HG02623 (cell line): Measurements from ENCODE around the gene CLEC16A.
A peak's percentile ranks its signal among the peaks of the same experiment; 100 is the strongest.

ENCODE experiments used
- ATAC-seq: cut with Tn5 transposase; IDR thresholded peaks from one replicate; pipeline ENCODE4 v1.9.1; 2021; ENCODE audit warnings: moderate library complexity; ENCODE audit not compliant: unreplicated experiment

The CLEC16A gene

DNA sequence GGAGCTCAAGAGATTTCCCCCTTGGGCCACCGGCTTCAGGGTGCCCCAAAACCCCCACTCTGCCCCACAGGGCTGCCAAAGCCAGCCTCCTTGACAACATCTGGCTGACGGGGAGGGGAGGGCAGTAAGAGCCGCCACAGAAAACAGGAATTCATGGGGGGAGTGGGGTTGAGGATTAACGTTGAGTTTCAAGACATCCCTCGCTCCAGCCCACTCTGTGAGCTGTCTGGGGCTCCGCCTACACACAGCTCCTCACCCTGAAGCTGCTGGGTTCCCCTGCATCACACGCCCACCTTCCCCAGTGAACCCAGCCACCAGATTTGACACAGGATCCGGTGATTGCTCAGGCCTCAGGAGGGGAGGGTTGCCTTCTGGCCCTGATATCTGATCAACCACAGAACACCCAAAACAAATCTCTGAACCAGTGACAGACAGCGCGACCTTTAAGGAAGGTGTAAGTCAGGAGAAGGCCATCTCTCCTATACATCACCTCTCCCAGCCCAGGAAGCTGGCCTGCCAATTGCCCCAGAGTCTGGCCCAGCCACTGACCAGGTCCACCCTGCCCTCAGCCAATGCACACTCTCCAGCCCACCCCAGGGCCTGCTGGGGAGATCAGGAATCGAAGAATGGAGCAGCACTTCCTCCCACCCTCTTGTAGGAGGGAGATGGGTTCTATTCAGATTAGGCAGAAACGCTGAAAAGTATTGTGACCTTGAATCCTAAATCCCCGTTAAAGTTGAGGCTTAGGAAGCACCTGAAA is 132.1 kb downstream of the CLEC16A start:
- peak; percentile 60 for ATAC-seq

DNA sequence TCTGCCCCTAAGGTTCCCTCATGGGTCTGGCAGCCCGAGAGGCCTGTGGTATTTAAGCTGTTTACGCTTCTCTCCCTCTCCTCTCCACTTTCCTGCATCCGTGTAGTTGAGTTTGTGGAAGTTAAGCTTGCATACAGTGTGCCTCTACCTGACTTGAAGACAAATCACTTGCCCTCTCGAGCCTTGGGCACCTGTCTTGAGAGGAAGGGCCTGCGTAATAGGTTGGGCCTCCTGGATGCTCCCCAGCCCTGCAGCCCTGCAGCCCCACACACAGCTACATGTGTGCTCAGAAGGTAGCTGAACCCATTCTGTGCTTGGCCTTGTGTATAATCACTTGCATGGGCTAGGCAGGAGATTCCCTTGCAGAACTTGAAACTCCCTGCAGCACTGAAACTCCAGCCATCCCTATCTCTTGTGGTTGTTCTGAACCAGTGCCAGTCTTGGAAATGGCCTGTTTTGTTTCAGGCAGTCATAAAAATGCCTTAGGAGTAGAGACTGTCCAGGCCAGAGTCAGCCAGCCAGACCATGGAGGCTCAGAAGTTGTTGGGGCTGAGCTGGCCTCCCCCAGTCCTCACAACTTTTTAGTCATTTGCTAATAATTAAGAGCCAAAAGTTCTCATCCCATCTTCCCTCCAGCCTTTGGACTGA is 134.6 kb downstream of the CLEC16A start:
- ATAC-seq, result no peak

DNA sequence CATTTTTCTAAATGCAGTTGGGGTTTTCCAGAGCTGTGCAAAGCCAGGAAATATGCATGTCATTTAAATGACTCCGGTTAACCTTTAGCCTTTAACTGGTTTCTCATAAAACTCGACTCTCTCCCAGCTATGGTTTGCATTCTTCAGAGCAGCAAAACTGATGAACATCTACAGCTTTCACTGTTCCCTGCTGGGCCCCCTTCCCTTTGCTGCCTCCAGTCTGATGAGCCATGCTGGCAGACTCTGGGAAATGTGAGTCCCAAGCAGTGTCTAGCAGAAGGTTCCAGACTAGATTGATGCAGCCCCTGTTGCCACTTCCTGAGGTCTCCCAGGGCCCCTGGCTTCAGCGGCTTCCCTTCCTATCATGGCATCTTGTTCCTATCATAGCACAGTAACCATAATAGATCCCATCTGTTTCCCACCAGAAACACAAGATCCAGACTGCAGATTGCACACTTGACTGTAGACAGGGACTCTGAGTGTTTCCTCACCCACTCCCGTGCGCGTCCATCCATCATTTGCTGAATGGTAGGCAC is 135.4 kb downstream of the CLEC16A start:
- no peak for ATAC-seq

DNA sequence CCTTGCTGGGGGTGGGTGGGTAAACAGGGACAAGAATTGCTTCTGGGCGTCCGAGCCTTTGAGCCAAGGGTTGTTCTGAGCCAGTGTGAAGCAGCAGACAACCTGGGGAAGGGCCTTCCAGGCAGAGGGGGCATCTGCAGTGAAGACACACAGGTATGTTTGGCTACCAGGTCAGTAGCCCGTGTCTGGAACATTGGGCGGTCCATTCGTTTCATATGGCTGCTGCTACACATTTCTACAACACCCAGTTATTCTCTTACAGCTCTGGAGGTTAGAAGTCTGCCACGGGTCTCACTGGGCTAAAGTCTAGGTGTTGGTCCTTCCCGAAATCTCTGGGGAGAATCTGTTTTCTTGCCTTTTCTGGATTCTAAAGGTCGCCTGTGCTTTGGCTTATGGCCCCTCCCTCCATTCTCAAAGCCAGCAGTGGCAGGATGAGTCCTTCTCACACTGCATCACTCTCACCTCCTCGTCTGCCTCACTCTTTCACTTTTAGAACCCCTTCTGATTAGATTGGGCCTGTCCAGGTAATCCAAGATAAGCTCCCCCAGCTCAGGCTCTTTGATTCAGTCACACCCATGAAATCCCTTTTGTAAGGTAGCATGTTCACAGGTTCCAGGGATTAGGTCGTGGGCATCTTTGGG is 136.1 kb downstream of the CLEC16A start:
- no peak for ATAC-seq

DNA sequence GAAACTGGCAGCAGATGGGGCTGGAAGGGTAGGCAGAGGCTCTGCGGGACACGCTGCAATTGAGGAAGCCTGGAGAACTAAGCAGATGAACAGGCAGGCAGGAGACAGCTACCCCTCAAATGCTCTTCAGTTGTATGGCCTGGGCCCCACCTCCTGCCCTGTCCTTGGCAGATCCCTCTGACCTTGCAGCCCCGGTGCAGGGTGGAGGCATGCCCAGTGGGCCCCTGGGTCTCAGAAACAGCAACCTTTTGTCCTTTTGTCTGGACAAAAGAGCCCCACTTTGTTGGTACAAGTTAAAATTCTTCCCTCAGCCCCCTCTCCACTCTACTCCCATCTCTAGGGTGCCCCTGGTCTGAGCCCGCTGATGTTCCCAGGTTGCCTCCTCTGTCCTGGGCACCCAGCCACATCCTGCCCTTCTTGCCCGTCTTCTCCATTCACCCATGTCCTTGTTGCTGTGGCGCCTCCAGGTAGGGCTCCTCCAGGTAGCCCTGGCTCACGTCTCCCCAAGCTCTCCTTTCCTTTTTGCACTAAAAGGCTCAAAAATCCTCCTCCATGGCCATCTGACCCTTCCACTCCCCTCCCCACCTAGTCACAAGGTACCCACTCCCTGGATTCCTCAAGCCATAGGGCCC is 136.8 kb downstream of the CLEC16A start:
- ATAC-seq, result no peak

DNA sequence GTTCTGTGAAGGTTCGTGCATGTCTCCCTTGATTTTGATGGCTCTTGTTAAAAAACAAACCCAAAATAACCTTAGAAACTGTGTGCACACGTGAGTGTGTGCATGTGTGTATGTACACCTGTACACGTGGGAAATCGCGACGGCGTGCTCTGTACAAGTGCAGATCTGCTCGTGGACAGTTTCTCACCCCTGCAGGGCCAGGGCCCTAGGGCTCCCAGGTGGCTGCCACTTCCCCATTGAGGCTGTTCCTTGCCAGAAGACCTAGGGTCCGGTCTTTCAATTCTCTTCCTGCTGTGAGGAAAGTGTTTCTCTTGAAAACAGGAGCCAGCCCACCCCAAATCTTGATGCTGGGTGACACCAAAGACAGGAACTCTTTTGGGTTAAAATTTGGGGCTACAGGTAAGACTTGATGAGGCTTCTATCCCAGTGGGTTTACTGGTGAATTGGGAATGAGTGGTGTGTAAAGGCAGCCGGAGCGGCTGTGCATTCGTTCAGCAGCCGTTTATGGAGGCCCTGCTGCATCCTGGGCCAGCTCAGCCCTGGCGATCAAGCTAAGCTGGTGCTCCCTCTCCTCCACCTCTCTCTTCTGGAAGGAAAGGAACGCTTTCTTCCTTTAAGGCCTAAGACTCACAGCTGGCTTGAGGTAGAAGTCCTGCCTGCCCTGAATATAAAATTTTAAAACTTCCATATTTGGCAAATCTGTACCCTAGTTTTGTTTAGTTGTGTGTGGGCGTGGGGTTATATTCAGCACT is 137.9 kb downstream of the CLEC16A start:
- no peak for ATAC-seq

DNA sequence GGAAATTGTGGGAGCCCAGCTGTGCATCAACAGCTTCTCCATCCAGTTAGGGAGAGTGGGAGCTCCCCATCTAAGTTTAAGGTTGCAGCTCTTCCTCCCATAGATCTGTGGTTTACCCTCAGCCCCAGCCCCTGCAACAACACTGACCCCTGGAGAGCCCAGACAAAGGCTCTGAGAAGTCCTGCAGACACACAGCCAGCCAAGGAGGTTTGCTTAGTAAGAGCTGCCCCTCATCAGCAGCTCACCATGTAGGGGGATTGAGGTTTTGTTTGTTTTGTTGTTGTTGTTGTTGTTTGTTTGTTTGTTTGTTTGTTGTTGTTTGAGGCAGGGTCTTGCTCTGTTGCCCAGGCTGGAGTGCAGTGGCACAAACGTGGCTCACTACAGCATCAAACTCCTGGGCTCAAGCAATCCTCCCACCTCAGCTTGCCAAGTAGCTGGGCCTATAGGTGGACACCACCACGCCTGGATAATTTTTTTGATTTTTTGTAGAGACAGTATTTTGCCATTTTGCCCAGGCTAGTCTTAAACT is 138.6 kb downstream of the CLEC16A start:
- ATAC-seq, result no peak

DNA sequence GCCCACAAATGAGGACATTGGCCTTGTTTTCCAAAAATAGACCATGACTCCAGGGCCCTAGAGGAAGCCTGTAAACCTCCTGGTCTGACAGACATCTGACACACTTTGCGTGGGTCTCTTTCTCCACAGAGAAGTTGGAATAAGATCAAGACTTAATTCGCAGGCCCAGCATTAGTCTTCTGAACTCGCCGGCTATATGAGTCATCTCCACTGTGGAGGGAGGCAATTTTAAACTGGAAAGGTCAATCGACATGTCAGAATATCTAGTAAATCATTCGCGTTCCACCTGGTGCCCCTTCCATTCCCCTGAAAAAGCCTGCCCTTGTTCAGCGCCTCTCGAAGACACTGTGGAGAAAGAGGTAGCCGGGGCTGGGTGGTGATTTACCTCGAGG is 140.1 kb downstream of the CLEC16A start:
- no peak for ATAC-seq

DNA sequence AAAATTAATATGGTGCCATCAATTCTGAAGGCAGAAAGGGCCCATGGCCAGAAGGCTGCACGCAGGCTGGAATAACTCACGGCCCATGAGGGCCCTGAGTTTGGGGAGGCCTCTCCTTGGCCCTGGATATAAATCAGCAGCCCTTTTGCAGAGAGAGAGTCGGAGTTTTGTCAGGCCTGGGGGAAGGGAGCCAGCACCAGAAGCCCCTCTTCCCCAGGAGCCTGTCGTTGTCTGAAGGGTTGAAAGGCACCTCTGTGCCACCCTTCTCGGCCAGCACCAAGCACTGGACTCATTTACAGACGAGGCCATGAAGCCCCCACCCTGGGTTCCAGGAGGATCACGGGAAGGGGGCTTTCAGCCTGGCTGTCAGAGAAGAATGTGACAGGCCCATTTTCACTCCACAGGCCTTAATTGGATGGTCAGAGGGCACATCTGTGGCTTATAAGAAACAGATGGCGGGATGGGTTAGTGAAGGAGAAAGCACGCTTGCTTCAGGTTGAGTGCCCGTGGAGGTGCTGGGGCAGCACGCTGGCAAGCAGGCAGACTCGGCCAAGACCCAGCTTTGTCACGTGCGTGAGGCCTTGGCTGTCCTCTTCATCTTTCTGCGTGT is 140.6 kb downstream of the CLEC16A start:
- no peak for ATAC-seq

DNA sequence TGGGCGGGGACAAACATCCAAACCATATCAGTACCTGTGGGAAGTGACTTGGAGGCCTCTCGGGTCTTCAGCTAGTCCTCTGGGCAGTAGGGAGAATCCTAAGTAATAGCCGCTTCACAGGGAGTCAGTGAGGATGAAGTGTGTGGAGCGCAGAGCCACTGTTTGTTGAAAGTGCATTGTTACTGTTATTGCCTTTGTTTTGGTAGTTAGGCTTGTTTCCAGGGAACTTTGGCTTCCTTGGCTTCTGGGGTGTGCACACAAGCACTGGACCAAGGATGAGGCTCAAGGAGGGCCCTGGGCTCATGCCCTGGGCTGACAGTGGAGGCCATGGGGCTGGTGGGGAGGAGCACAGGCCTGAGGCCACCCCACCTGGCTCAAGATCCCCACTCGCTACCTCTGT is 141.6 kb downstream of the CLEC16A start:
- no peak for ATAC-seq

DNA sequence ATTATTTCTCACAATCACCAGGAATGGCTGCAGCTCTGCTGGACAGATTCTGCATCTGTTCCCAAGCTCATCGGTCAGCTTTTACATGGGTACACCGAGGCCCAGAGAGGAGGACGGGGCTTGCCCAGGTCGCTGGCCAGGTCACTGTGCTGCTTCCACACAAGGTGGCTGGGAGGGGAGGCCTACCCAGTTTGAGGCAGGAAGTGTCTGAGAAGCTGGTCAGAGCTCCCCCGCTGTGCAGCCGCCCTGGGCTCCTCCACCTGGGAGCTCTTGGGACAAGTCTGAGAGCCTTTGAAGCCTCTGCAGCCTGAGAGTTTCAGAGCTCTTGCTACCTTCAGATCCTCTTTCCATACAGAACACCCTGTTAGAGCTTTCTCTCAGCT is 143.3 kb downstream of the CLEC16A start:
- no peak for ATAC-seq

DNA sequence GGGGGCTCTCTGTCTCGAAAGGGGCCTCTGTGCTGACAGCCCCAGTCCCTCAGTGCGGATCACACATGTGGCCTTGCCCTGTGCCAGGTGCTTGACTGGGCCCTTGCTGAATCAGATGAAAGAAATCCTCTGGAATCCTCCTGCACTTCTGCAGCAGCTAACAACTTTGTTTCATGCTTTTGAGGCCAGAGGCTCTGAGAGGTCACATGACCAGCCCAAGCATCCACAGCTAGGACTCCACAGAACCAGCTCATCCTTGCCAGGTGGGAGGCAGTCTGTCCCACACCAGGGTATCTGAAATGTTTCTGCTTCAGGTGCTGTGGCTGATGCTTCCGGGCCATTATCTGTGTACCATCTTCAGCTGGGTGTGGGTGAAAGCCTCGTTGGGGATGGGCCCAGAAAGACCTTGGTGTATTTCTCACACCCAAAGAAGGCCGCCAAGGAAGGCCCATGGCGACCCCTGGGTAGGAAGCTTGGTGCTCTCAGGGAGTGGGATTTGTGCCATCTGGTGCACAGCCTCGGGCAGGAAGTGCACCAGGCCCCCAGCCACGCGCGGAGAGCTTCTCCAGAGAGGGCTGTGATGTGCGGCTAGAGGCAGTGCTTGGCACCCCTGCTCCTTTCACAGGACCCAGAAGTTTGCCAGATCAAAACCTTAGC is 143.8 kb downstream of the CLEC16A start:
- ATAC-seq, result no peak

DNA sequence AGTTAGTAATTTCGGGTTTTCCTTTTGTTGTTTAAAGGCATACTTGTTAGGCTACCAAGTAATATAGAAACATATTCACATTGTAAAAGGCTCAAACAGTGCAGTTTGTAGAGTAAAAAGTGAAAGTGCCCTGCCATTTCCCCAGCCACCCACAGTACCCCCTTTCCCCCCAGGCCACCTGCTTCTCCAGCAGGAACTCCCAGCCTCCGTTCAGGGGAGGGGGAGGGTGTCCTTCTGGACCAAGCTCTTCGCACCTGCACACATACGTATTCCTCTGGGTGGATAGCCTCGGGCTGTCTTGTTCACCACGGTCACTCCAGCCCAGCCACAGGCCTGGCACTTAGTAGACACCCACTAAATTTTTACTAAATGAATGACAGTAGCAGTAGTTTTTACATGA is 144.5 kb downstream of the CLEC16A start:
- no peak for ATAC-seq

DNA sequence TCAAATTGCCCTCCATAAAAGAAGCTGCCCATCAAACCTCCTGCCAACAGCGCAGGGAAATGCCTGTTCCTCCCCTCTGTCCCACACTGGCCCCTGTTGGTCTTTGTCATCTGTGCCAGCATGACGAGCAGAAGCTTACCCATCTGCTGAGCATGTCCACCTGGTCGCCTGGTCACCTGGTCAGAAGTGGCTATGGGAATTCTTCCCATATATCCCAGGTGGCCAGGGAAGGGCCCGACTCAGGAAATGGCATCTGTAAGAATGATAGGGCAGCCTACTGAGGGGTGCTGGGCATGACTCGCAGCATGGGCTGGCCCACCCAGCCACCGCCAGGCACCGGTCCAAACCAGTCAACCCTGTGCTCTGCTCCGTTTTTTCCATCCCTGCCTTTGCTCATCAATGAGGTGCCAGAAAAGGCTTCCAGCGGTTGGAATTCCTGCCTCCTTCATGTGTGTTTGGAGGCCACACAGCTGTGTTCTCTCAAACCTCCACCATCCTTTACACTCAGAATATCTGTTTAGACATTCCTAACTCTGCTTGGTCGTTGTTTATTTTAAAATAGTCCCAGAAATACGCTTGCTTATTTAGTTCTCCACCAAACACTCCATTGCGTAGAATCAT is 145.2 kb downstream of the CLEC16A start:
- no peak for ATAC-seq

DNA sequence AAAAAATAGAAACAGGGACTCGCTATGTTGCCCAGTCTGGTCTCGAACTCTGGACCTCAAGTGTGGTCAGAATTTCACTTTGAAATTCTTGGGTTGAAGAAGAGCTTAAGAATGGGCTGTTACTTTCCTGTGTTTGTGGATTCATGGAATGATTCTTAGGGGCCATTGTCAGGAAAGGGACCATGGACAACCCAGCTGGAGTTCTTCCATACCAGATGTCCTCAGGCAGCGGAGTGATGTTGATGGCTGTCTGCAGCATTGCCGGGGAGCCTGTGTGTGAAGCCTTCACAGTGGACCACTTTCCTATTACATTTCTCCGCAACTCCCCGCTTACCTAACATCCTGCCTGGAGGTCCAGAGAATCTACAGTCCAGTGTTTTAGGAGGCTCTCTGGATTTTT is 145.9 kb downstream of the CLEC16A start:
- ATAC-seq, result no peak

DNA sequence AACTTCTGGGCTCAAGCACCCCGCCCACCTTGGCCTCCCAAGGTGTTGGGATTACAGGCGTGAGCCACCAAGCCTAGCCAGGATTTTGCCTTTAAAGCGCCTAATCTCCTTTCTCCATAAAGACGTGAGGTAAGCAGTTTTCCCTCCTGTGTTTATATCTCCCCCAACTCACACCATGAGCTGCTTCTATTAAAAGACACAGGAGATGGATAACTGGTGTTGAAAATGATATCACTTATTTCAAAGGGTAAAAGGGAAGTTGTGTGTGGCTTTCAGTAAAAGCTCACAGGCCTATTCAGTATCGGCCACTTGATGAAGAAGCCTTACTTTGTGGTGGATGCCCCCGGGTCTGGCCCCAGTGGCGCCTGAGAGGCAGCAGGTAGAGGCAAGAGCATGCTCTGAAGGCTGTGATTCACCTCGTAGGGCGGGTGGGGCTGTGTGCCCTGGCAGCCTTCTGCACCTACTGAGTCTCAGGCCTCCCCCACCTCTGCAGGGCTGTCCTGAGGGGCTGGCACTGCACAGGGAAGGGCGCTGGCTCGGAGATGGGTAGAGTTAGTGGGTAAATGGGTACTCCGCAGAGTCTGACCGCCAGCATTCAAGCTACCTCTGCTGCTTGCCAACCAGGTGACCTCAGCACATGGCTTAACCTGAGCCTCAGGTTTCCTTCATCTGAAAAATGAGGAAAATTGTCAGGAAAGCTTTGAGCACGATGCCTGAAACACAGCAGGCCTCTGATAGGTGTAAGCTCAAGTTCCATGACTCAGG is 146.8 kb downstream of the CLEC16A start:
- no peak for ATAC-seq

DNA sequence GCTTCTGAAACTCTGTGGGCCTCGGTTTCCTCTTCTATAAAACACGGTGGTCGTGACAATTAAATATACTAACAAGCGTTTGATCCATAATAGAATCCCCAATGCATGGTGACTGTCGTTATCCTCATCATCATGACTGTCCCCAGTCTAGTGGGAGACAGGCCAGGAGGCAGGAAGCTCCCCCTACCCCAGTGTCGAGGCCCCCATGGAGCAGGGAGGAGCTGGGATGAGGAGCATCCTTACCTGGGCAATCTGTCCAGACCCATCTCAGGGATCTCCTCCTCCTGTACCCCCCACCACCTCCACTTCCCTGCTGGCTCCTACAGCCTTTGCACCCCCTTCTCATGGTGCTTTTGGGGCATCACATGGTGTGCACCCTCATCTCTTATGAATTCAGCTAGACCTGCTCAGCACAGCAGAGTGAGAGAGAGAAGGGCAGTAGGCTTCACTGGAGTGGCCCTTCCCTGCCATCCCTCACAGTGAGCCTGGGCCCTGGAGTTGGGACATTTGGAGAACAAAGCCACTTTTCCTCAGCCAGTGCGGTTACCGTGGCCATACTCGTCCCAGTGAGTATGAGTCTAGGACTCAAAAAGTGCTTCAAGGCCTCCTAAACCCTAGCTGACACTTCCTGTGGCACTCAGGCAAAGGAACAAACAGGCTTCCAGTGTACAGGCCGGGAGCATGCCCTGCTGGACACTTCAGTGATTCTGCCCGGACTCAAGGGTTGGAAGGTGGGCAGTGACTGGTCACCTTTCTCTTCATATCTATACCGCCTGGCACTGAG is 148.6 kb downstream of the CLEC16A start:
- ATAC-seq, result no peak
